ENCODE measurements around the gene GSTCD. TPM values are rescaled to one million over a fixed set of nuclear protein-coding genes. Genes with fewer than 3 reads are reported as not detected.
A peak's percentile ranks its signal among the peaks of the same experiment; 100 is the strongest.

The GSTCD gene
- total and polyA plus RNA-seq, 4 donors: 1.5 to 17.9 (median 8.4) TPM

- no peak for TF ChIP-seq CTCF (IDR thresholded peaks at IDR 0.05; ENCODE audit: control extremely low read depth, extremely low read depth)
- DNase-seq: peak in 1 of 3 donors; percentile 7
- Histone ChIP-seq H3K27me3 (ENCODE audit: control insufficient read depth in 3 of 3, insufficient read depth in 3 of 3, low read length in 2 of 3) (no peaks in the 10 kb centered on the region), H3K9me3 (ENCODE audit: control insufficient read depth in 4 of 4, insufficient read depth in 3 of 4, low read length in 3 of 4) (no peaks in the 10 kb centered on the region), H3K27ac (ENCODE audit: low read depth in 1 of 2, low read length in 1 of 2) (no peak overlapping the region), H3K4me3 (no peak overlapping the region), H3K9ac (ENCODE audit: insufficient read depth in 1 of 2, low read length in 2 of 2) (no peak overlapping the region), H3K36me3 (ENCODE audit: control insufficient read depth in 4 of 4, insufficient read depth in 4 of 4, low read length in 4 of 4) (no peaks in the 10 kb centered on the region), H3K4me1 (ENCODE audit: control insufficient read depth in 5 of 5, insufficient read depth in 5 of 5, low read length in 5 of 5) (peaks cover 0 to 29% (median 7%) of the 10 kb centered on the region in 5 donors)
- ATAC-seq (ENCODE audit: insufficient read depth, low FRiP score): no peak
- 77 to 88% methylated on average over 2 of the region's 2 CpGs for WGBS, 2 donors
These were observed 98.9 kb downstream of the GSTCD start for GRCh38 chr4:105807496-105807895.

DNA sequence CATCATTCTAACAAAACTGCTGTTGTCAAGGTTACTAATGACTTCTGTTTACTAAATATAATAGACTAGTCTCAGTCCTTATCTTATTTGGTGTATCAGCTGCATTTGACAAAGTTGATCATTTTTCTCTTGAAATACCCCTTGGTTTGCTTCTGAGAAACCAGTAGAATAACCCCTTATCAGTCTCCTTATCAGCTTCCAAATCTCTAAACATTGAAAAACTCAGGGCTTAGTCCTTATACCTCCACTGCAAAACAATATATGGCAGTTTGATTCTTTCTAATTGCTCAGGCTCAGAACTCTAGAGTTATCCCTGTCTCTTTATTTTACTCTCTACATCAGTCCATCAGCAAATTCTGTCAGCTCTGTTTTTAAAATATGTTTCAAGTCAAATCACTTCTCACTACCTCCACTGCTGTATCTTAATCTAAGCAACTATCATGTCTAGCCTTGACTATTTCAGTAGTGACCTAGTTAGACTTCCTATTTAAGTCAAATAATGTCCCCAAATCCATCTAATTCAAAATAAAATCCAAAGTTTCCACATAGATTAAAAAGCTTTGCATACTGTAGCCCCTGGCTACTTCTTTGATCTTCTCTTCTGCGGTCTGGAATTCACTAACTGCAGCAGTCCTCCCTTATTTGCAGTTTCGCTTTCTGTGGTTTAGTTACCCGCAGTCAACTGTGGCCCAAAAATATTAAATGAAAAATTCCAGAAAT lies 99.6 kb downstream of the GSTCD start:
- Histone ChIP-seq H3K4me3 (no peak overlapping the region), H3K9me3 (ENCODE audit: control insufficient read depth in 4 of 4, insufficient read depth in 3 of 4, low read length in 3 of 4) (no peaks in the 10 kb centered on the region), H3K4me1 (ENCODE audit: control insufficient read depth in 5 of 5, insufficient read depth in 5 of 5, low read length in 5 of 5) (peaks cover 0 to 23% (median 5%) of the 10 kb centered on the region in 5 donors), H3K36me3 (ENCODE audit: control insufficient read depth in 4 of 4, insufficient read depth in 4 of 4, low read length in 4 of 4) (no peaks in the 10 kb centered on the region), H3K27ac (ENCODE audit: low read depth in 1 of 2, low read length in 1 of 2) (no peak overlapping the region), H3K9ac (ENCODE audit: insufficient read depth in 1 of 2, low read length in 2 of 2) (no peak overlapping the region), H3K27me3 (ENCODE audit: control insufficient read depth in 3 of 3, insufficient read depth in 3 of 3, low read length in 2 of 3) (no peaks in the 10 kb centered on the region)
- no peak for ATAC-seq (ENCODE audit: insufficient read depth, low FRiP score)
- 80 to 82% methylated on average over 3 of the region's 3 CpGs for WGBS, 2 donors
- peak in 1 of 3 donors; percentile 24 for DNase-seq
- TF ChIP-seq CTCF (IDR thresholded peaks at IDR 0.05; ENCODE audit: control extremely low read depth, extremely low read depth): no peak

DNA sequence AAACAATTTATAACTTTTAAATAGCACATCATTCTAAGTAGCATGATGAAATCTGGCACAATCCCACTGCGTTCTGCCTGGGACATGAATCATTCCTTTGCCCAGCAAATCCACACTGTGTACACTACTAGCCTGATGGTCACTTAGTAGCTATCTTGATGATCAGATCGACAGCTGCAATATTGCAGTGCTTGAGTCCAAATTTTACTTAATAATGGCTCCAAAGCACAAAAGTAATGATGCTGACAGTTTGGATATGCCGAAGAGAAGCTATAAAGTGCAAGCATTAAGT lies 100.1 kb downstream of the GSTCD start:
- no peaks in the 10 kb centered on the region for H3K27me3 ChIP-seq (ENCODE audit: control insufficient read depth in 3 of 3, insufficient read depth in 3 of 3, low read length in 2 of 3)
- DNase-seq: peak; percentile 67 to 89 (median 83)
- H3K27ac ChIP-seq (ENCODE audit: low read depth in 1 of 2, low read length in 1 of 2): no peak overlapping the region
- 79 to 87% methylated on average over 3 of the region's 3 CpGs for WGBS, 2 donors
- no peak overlapping the region for H3K9ac ChIP-seq (ENCODE audit: insufficient read depth in 1 of 2, low read length in 2 of 2)
- H3K4me3 ChIP-seq: no peak overlapping the region
- ATAC-seq (ENCODE audit: insufficient read depth, low FRiP score): peak; percentile 83
- H3K36me3 ChIP-seq (ENCODE audit: control insufficient read depth in 4 of 4, insufficient read depth in 4 of 4, low read length in 4 of 4): no peaks in the 10 kb centered on the region
- H3K9me3 ChIP-seq (ENCODE audit: control insufficient read depth in 4 of 4, insufficient read depth in 3 of 4, low read length in 3 of 4): no peaks in the 10 kb centered on the region
- TF ChIP-seq CTCF (IDR thresholded peaks at IDR 0.05; ENCODE audit: control extremely low read depth, extremely low read depth): no peak
- peaks cover 0 to 22% (median 5%) of the 10 kb centered on the region in 5 donors for H3K4me1 ChIP-seq (ENCODE audit: control insufficient read depth in 5 of 5, insufficient read depth in 5 of 5, low read length in 5 of 5)

DNA sequence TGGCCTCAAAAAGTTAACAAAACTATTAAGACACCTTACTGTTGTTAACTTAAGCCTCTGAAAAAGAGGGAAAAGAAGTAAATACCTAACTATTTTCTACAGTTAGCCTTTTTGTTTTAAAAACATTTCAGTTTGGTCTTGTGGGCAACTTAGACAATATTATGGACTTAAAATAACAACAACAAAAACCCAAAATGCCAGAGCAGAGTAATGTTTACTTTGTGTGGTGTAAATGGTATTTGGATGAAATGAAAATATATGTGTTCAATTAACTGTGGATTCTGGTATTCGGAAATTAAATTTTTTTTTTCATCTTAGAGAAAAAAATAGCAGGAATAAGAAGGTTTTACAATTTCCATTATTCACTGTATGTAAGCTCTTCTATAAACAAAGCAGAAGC lies 107.1 kb downstream of the GSTCD start:
- H3K9me3 ChIP-seq (ENCODE audit: control insufficient read depth in 4 of 4, insufficient read depth in 3 of 4, low read length in 3 of 4): no peaks in the 10 kb centered on the region
- H3K4me1 ChIP-seq (ENCODE audit: control insufficient read depth in 5 of 5, insufficient read depth in 5 of 5, low read length in 5 of 5): no peaks in the 10 kb centered on the region
- no peak overlapping the region for H3K9ac ChIP-seq (ENCODE audit: insufficient read depth in 1 of 2, low read length in 2 of 2)
- TF ChIP-seq CTCF (IDR thresholded peaks at IDR 0.05; ENCODE audit: control extremely low read depth, extremely low read depth): no peak
- H3K27ac ChIP-seq (ENCODE audit: low read depth in 1 of 2, low read length in 1 of 2): no peak overlapping the region
- 89 to 96% methylated on average over 1 of the region's 1 CpG for WGBS, 2 donors
- H3K4me3 ChIP-seq: no peak overlapping the region
- H3K36me3 ChIP-seq (ENCODE audit: control insufficient read depth in 4 of 4, insufficient read depth in 4 of 4, low read length in 4 of 4): no peaks in the 10 kb centered on the region
- DNase-seq: no peak
- H3K27me3 ChIP-seq (ENCODE audit: control insufficient read depth in 3 of 3, insufficient read depth in 3 of 3, low read length in 2 of 3): no peaks in the 10 kb centered on the region
- ATAC-seq (ENCODE audit: insufficient read depth, low FRiP score): no peak

Data from lung (tissue), 12 donors.